ENCODE results near the gene RHEB.

The RHEB gene

DNA sequence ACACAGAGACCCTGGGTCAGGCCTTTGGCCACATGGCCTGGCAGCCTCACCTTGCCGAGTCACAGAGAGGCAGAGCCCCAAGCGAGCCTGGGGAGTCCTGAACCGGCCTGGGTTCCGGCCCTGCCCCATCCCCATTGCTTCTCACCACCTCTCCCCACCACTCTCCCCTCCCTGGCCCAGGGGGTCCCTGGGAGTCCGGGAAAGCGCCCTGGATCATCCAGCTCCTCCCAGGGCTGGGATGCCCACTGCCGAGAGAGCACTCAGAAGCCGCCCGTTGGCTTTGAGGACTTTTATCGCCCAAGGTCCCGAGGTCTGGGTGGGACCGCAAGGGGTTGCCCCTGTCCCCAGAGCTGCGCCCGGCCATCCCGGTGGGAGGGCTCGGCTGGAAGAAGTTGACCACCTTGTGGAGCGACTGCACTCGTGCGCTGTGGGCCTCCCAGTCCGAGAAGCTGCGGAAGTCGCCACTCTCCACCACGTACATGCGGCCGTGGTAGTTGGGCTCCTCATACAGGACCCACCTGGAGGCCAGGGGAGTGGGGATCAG, 87.9 kb downstream of the RHEB start:
- DNase-seq (ENCODE audit: low read depth), result no peak

GRCh38 chr7:151431281-151431767, 88.4 kb downstream of the RHEB start:
- DNase-seq (ENCODE audit: low read depth), result no peak

- DNase-seq (ENCODE audit: low read depth), result no peak
Observed at GRCh38 chr7:151430391-151431205, 89.1 kb downstream of the RHEB start.

- DNase-seq (ENCODE audit: low read depth), result no peak
Observed at GRCh38 chr7:151429560-151430331, 89.9 kb downstream of the RHEB start.

GRCh38 chr7:151429237-151429559, 90.5 kb downstream of the RHEB start:
- no peak for DNase-seq (ENCODE audit: low read depth)

DNA sequence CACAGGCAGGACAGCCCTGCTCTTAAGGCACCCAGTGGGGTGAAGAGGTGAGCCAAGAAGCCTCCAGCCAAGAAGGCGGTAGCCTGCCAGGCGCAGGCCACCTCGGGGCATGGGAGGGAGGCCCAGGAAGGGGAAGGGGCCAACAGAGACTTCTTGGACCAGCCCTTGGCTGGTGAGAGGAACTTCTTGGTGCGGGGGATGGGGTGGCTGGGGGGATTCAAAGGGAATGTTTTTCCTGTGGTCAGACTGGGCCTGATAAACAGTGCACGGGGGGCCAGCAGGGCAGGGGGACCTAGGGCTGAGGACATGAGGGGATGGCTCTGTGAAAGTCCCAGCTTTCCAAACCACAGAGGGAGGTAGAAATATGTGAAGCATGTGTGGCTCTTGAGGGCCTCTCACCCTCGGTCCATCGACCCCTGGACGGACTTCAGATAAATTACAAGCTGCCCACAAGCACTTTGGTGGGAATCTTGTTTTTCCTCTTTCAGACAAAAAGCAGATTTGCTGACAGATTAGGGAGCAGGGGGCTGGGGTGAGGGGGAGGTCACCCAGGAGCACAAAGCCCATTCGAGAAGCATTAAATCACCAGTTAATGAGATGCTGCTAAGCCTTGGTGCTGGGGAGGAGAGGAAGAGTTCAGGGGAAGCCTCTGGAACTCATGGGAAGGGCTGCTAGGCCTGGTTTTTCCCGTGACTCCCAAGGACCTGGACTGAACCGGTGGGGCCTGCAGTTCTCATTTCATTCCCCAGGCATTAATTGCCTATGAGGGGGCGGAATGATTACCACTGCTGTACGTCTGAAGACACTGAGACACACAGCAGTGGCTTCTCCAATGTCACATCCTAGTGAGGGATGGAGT, 91.1 kb downstream of the RHEB start:
- no peak for DNase-seq (ENCODE audit: low read depth)

DNA sequence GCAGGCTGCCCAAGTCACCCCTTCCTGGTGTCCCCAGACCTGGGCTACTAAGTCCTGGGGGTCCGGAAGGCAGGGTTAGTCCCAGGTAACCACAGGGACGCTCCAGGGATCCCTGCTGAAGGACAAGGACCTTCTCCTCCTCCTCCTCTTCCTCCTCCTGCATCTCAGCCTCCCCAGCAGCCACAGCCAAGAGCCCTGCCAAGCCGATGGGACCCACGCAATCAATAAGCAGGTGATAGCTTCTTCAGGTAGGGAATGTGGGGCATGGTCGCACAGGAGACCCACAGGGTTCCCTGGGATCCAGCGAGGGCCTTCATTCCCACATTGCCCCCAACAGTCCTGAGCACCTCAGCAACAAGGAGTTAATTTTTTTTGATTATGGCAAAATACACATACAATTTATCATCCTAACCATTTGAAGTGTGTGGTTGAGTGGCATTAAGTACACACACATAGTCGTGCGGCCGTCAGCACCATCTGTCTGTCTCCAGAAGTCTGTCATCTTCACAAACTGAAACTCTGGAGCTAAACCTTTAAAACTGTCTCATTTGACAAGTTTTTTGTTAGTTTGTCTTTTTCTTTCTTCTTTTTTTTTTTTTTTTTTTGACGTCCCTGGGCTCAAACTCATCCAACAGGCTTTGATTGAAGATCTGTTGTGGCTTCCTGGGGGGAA, 91.9 kb downstream of the RHEB start:
- no peak for DNase-seq (ENCODE audit: low read depth)

DNA sequence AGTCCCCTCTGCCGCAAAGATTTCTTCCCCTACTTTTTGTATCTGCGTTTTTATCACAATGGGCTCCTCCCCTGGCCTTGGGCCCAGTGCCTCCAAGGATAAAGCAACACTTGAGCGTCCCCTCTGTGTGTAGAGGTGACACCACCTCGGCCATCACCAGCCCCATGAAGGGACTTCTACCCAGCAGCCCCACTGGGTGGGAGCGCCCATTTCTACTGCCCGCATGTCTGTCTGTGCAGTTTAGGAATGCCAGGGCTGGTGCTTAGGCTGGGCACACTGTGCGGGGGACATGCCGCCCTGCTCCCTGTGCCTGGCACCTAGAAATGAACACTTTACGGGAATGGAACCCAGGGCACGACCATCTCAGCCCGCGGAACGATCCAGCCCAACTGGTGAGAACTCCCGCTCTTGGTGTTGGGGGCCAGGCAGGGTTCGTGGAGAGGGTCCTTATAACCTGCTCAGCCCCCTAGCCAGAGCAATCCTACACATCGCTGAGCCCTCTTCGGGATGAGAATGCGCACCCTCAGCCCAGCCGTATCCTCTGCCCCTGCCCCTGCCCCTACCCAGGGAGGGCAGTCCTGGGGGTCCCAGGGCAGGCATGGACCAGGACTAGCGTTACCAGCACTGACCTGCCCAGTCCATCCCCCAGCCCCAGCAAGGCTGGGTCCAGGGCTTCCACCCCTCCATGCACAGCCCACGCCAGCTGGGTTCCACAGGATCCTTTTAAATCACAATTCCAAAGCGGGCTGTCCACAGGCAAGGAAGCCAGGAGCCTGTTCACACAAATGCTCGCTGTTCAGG, 92.6 kb downstream of the RHEB start:
- DNase-seq (ENCODE audit: low read depth), result no peak

DNA sequence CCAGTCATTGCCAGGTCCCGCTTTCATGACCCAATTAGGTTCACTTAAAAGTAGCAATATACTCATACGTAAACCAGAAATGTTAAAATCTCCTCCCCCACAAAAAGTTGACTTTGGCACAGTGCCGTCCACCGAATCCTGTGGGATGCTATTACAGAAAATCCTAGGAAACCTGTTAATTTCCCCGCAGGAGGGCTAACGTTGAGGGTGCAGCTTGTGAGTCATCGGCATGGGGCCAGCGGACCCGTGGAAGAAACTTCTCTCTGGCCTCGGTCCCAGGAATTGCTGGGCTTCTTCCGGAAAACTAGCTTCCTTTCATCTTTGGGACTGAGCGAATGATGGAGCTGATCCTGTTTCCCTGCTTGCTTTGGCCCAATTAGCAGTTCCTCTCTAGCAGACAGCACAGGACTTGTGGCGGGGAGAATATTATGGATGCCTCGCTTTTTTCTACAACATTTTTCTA, 93.2 kb downstream of the RHEB start:
- no peak for DNase-seq (ENCODE audit: low read depth)

DNA sequence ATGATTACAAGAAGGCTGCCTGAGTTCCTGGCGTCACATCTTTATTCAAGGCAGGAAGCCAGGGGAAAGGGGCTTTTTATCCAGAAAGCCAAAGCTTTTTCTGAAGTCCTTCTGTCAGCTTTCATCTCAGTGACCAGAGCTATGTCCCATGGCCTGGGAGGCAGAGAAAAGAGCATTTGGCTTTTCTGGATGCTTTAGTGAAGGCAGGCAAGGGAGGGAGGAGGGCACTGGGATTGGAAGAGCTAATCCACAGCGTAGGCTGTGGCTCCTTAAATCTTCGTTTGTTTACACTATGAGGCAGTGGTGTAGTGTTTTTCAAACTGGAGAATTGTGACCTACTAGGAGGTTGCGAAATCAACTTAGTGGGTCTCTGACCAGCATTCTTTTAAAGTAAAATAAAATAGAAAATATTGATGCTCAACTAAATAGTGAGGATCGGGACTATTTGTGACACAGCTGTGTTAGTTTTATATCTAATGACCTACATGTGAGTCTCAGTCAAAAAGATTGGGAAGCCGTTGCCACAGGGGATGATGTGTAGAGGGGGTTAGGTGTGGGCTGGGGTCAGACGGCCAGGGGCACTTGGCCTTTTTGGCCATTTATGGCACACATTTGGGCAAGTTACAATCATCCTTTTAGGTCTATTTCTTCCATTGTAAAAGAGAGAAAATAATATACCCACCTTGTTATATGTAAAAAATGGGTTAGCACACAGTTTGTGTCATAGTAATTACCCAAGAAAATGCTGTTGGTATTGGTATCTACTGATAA, 93.8 kb downstream of the RHEB start:
- DNase-seq (ENCODE audit: low read depth), result no peak

DNA sequence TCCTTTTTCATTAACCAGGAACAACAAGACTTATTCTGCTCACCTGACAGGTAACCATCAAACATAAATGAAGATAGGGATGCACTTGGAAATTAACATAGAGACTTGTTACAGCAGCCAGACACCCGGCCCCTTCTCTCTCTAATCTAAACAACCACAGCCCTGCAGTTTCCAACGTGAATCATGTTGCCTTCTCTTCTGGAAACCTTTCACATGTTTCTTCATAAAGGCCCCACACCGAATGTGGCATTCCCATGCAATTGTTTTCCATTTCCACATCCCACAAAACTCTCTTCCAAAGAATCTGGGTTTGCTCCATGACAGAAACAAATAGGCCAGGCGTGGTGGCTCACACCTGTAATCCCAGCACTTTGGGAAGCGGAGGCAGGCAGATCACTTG, 94.9 kb downstream of the RHEB start:
- no peak for DNase-seq (ENCODE audit: low read depth)

DNA sequence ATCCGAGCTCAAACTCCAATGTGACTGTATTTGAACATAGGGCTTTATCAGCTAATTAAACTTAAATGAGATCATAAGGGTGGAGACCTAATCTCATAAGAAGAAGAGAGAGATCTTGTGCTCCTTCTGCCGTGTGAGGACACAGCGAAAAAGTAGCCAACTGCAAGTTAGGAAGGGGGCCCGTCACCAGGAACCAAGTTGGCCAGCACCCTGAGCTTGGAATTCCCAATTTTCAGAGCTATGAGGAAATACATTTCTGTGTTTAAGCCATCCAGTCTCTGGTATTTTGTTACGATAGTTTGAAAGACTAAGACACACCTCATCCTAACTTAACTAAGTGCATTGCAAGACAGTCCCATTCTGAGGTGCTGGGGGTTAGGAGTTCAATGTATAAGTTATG, 95.8 kb downstream of the RHEB start:
- DNase-seq (ENCODE audit: low read depth), result no peak

DNA sequence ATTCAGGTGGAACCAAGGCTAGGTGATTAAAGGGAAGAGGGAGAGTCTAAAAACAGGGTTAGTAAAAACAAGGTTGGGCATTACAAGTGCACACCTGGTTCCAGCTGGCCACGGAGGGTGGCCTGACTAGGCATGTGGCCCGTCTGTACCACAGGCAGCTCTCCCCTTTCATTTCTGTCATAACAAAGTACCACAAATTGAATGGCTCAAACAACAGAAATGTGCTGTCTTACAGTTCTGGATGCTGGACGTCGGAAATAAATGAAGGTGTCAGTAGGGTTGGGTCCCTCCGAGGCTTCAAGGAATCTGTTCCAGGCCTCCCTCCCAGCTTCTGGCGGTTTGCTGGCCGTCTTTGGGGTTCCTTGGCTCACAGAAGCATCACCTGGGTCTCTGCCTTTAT, 96.5 kb downstream of the RHEB start:
- DNase-seq (ENCODE audit: low read depth), result no peak

- no peak for DNase-seq (ENCODE audit: low read depth)
Observed at GRCh38 chr7:151422212-151422611, 97.5 kb downstream of the RHEB start.

DNA sequence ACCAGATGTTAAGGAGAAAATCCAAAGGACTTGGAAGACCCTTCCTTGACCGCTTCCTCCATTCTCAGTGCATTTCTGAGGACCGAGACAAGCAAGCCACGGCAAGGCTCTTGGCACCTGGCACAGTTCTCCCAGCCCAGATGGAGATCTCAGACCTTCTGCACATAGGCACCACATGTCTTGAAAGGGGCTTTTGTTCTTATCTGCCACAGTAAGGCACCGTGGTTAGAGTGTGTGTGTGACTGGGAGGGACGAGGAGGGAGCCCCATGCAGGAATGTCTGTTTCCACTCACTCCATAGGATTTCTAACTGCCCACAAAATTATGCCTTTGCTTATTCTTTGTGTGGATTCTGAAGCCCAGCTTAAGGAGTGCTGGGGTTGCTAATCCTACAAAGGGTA, 99.6 kb downstream of the RHEB start:
- DNase-seq (ENCODE audit: low read depth), result no peak

GRCh38 chr7:151416941-151417315, 102.8 kb downstream of the RHEB start:
- DNase-seq (ENCODE audit: low read depth), result no peak

- DNase-seq (ENCODE audit: low read depth), result no peak
Observed at GRCh38 chr7:151416112-151416940, 103.4 kb downstream of the RHEB start.
